Common myeloid progenitor, CD34-positive (primary cell): ENCODE results near the gene LRRC74B.

Experiments used
- CTCF ChIA-PET: fragments of 350-600 bp; sonication (Branson Sonifier 250); formaldehyde crosslinking; loops from one replicate; lab custom pipeline; 2021; ENCODE audit warnings: antibody characterized with exemption; lab: Charles Lee
- POLR2A ChIA-PET: fragments of 350-600 bp; sonication (Branson Sonifier 250); formaldehyde crosslinking; loops from one replicate; lab custom pipeline; 2021; ENCODE audit warnings: antibody characterized with exemption; lab: Charles Lee
- DNase-seq, 3 donors: peaks; one replicate each; pipeline versions ENCODE4 v3.0.0 to v3.0.0-alpha.2; 2013
- H3K27ac ChIP-seq, 2 experiments: 1 replicate in 1 of 2; 2 replicates in 1 of 2; pipeline ENCODE4 v1.7.0; 2013; ENCODE audit warnings: inconsistent platforms in 2 of 2, low read length in 2 of 2, mild to moderate bottlenecking in 2 of 2, low read depth in 1 of 2, moderate library complexity in 1 of 2; ENCODE audit not compliant: severe bottlenecking in 2 of 2, insufficient read depth in 1 of 2, poor library complexity in 1 of 2
- H3K27me3 ChIP-seq, 5 experiments: replicated peaks in 2 of 5; 1 replicate in 3 of 5; 2 replicates in 2 of 5; pipeline versions ENCODE4 v1.6.1 to v1.7.0; 2013; ENCODE audit warnings: low read length in 4 of 5, mild to moderate bottlenecking in 2 of 5, moderate library complexity in 2 of 5, inconsistent platforms in 1 of 5; ENCODE audit not compliant: insufficient read depth in 5 of 5, control insufficient read depth in 4 of 5
- H3K36me3 ChIP-seq, 4 experiments: 1 replicate in 2 of 4; 2 replicates in 2 of 4; pipeline versions ENCODE4 v1.6.1 to v1.7.0; 2013; ENCODE audit warnings: low read length in 3 of 4, control low read depth in 1 of 4, mild to moderate bottlenecking in 1 of 4; ENCODE audit not compliant: control insufficient read depth in 4 of 4, insufficient read depth in 4 of 4
- H3K4me1 ChIP-seq, 4 experiments: 1 replicate in 3 of 4; 2 replicates in 1 of 4; pipeline versions ENCODE4 v1.6.1 to v1.7.1; 2013; ENCODE audit warnings: low read length in 3 of 4, mild to moderate bottlenecking in 3 of 4, control low read depth in 1 of 4, inconsistent platforms in 1 of 4, moderate library complexity in 1 of 4; ENCODE audit not compliant: control insufficient read depth in 4 of 4, insufficient read depth in 4 of 4; ENCODE audit errors: control extremely low read depth in 1 of 4
- H3K4me3 ChIP-seq, 7 experiments: 1 replicate in 4 of 7; 2 replicates in 3 of 7; pipeline versions ENCODE4 v1.5.1 to v1.7.0; 2013; ENCODE audit warnings: mild to moderate bottlenecking in 7 of 7, low read length in 6 of 7, moderate library complexity in 6 of 7, inconsistent platforms in 2 of 7, low read depth in 2 of 7, control low read depth in 1 of 7; ENCODE audit not compliant: insufficient read depth in 4 of 7, control insufficient read depth in 1 of 7; ENCODE audit errors: extremely low read depth in 1 of 7
- H3K9me3 ChIP-seq, 5 experiments: 1 replicate in 4 of 5; 2 replicates in 1 of 5; pipeline versions ENCODE4 v1.6.1 to v1.7.1; 2013; ENCODE audit warnings: low read length in 4 of 5, mild to moderate bottlenecking in 2 of 5, inconsistent platforms in 1 of 5, low read depth in 1 of 5, moderate library complexity in 1 of 5; ENCODE audit not compliant: control insufficient read depth in 4 of 5, insufficient read depth in 2 of 5; ENCODE audit errors: control extremely low read depth in 1 of 5
- WGBS: methylation state at CpG from one replicate; pipeline ENCODE4 v1.1.5; 2013; ENCODE audit not compliant: insufficient coverage; 5-methylcytosine and 5-hydroxymethylcytosine counted together

The LRRC74B gene

DNA sequence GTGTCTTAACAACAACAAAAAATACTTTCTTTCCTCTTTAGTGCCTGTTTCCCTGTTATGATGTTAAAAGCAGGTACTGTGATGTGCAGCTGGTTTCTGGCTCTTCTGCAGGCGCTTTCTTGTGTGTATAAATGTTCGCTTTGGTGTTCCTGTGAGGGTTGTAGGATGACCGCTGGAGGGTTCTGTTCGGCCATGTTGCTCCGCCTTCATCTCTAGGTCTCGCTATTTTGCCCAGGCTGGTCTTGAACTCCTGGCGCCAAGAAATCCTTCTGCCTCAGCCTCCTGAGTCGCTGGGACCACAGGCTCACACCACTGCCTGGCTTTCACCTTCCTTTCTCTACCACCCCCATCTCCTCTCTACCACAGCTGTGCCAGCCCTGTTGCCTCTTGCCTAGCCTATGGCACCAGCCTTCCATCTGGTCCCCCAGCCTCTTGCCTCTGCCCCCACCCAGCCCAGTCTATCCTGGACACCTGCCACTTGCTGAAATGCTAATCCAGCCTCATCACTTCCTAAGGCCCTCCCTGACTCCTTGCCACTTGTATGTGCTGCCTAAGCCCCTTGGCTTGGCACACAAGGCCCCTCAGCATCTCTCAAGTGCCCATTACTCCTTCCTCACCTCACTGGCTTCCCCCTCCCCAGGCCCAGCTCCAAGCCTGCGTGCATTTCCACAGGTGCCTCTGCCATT is 5.5 kb downstream of the LRRC74B start:
- H3K27ac ChIP-seq, result no peak overlapping the region
- CTCF ChIA-PET, result no interaction called here
- 89% methylated on average over 6 of the region's 9 CpGs for WGBS

DNA sequence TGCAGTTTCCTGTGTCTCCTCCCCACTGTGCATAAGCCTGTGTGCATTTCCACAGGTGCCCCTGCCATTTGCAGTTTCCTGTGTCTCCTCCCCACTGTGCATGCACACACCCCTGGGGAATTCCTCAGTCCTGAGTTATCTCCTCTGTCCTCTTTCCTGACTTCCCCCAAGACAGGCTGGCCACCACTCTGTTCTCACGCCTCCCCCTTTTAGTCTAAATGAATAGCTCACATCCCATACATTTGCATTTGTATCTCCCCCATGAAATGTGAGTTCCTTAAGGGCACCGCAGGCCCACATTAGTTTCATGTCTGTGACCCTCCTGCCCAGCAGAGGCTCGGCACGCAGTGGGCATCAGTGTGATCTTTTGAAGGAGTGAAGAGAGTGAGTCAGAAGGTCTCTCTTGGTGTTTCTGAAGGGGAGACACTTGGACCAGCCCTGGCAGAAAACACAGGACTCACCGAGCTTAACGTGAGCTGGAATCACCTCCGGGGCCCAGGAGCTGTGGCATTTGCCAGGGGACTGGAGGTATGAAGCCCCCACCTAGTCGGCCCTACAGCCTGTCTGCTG is 6.2 kb downstream of the LRRC74B start:
- Histone ChIP-seq H3K9me3 (no peaks in the 10 kb centered on the region), H3K36me3 (no peaks in the 10 kb centered on the region), H3K27ac (no peak overlapping the region), H3K4me1 (peaks cover 0 to 18% (median 16%) of the 10 kb centered on the region in 4 experiments), H3K4me3 (no peak overlapping the region), H3K27me3 (peaks cover 0 to 7% (median 4%) of the 10 kb centered on the region in 5 experiments)
- CTCF ChIA-PET, result no interaction called here
- POLR2A ChIA-PET, result no interaction called here
- DNase-seq, result no peak
- 96% methylated on average over 8 of the region's 8 CpGs for whole genome bisulfite sequencing

More for the DNA sequence above, 5.5 kb downstream of the LRRC74B start:
- POLR2A ChIA-PET, result no interaction called here
- DNase-seq, result no peak
- Histone ChIP-seq H3K27me3 (peaks cover 0 to 2% (median 0%) of the 10 kb centered on the region in 5 experiments), H3K9me3 (no peaks in the 10 kb centered on the region), H3K4me3 (no peak overlapping the region), H3K36me3 (no peaks in the 10 kb centered on the region), H3K4me1 (peaks cover 0 to 12% (median 12%) of the 10 kb centered on the region in 4 experiments)

DNA sequence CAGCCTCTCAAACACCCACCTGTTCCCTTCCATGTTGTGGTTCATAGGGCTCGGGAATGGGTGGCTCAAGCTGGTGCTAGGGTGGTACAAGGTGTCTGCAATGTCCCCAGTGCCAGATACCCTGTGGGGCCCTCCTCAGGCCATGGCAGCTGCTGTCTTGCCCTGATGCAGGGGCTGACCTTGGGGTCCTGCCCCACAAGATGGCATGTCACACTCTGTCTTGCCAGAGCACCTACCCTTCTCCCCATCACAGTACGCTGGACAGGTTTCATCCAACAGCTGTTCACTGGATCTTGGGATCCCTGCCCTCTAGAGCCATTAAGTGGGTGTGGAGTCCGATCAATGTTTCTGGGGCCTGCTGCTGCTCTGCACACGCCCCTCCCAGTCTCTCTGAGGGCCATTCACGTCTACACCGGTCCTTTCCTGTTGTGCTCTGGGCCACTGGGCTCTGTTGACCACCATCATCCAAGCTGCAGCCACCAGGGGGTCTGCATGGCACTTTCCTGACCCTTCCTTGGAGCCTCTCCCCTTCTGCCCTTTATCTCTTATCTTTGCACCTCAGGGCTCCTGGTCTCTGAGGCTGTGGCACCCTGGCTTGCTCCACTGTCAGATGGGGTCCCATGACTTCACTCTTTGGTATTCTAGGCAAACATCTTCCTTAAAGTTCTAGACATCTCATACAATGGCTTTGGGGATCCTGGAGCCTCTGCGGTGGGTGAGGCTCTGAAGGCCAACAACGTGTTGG is 7.1 kb downstream of the LRRC74B start:
- H3K9me3 ChIP-seq, result no peaks in the 10 kb centered on the region
- CTCF ChIA-PET, result no interaction called here
- 92% methylated on average over 8 of the region's 8 CpGs for WGBS
- POLR2A ChIA-PET, result no interaction called here
- H3K27ac ChIP-seq, result no peak overlapping the region
- peaks cover 0 to 8% (median 2%) of the 10 kb centered on the region in 5 experiments for H3K27me3 ChIP-seq
- H3K4me3 ChIP-seq, result no peak overlapping the region
- no peaks in the 10 kb centered on the region for H3K36me3 ChIP-seq
- H3K4me1 ChIP-seq, result peaks cover 0 to 18% (median 16%) of the 10 kb centered on the region in 4 experiments
- DNase-seq, result no peak

DNA sequence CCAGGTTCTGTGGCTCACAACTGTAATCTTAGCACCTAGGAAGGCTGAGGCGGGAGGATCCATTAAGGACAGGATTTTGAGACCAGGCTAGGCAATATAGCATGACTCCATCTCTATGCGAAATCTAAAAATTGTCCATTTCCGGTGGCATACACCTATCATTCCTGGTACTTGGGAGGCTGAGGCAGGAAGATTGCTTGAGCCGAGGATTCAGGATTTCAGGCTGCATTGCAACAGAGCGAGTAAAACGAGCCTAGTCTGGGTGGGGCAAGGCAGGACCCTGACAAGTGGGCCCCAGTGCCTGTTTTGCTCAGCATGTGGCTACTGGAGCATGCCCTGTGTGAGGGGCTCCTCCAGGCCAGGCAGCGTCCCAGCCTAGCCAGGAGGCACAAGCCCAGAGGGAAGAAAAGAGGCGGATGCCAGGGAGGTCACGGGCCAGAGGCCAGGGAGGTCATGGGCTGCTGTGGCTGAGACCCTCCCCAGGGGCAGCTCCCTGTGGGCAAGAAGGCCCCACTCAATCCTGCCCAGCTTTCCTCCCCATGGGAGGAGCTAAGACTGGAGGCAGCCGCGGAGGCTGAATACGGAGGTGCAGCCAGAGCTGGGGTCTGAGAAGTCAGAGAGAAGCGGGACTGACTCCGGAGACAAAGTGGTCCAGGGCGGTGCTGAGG is 8.4 kb downstream of the LRRC74B start:
- Histone ChIP-seq H3K4me3 (no peak overlapping the region), H3K9me3 (no peaks in the 10 kb centered on the region), H3K4me1 (peaks cover 0 to 18% (median 16%) of the 10 kb centered on the region in 4 experiments), H3K27me3 (peaks cover 0 to 8% (median 2%) of the 10 kb centered on the region in 5 experiments), H3K36me3 (no peaks in the 10 kb centered on the region), H3K27ac (no peak overlapping the region)
- ChIA-PET POLR2A (interaction anchor here (0.6 kb wide), 1 partner anchor 33 kb away, joined by 3 read pairs; no protein-coding TSS in a partner anchor), CTCF (no interaction called here)
- WGBS, result 95% methylated on average over 15 of the region's 15 CpGs
- DNase-seq, result no peak

DNA sequence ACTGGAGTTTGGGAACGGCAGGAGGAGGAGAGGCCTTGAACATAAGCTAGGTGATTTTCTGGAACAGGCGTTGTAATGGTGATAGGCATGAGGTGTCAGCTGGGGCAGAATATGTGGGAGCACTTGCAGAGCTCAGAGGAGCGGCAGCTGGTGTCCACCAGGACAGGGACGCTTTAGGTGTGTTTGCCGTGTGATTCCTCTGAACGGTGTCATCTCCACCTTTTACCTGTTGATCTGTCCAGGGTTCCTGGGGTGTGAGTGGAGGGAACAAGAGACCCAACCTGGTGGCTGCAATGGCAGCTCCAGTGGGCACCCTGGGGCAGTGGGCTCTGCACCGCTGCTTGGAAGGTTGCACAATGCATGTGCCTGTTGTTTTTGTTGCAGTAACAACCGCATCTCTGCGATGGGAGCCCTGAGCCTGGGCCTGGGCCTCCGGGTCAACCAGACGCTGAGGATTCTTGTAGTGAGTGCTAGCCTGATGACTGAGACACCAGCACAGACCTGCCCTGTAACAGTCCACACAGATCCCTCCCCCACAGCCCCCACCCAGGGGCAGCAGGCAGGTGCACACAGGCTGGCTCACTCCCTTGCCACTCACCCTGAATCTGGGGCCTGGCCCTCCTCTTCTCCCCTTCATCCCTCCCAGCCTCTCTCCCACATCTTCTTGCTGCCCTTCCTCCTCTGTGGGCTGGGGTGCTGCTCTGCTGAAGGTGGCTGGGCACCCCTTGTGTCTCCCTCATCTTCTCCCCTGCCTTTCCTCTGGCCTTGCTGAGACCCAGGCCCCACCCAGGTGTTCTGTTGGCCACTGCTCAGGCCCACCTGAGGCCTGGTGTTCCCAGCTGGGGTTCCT is 9.2 kb downstream of the LRRC74B start:
- POLR2A ChIA-PET, result interaction anchor here (0.6 kb wide), 1 partner anchor 34 kb away, joined by 3 read pairs; no protein-coding TSS in a partner anchor
- no peak overlapping the region for H3K27ac ChIP-seq
- CTCF ChIA-PET, result interaction anchor here (0.8 to 1.4 kb wide), 2 partner anchors 40 to 53 kb away, joined by 3 read pairs; partner anchors contain the start of genes P2RX6 and THAP7
- H3K9me3 ChIP-seq, result no peaks in the 10 kb centered on the region
- H3K4me3 ChIP-seq, result peak overlapping the region in 1 of 7 experiments; percentile 15
- peaks cover 0 to 8% (median 2%) of the 10 kb centered on the region in 5 experiments for H3K27me3 ChIP-seq
- WGBS, result 92% methylated on average over 7 of the region's 11 CpGs
- no peak for DNase-seq
- peaks cover 0 to 18% (median 16%) of the 10 kb centered on the region in 4 experiments for H3K4me1 ChIP-seq
- H3K36me3 ChIP-seq, result no peaks in the 10 kb centered on the region

DNA sequence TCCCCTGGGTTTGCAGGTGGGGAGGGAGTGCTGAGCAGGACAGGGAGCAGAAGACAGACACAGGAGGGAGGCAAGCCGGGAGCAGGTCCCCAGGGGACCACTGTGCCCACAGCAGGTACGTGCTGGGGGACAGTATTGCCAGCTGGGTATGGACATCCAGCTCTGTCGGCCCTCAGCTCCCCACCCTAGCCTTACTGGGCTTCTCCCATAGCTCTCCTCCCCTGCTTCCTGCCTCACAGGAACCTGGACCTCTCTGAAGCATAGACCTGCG is 9.8 kb downstream of the LRRC74B start:
- POLR2A ChIA-PET, result no interaction called here
- Histone ChIP-seq H3K36me3 (no peaks in the 10 kb centered on the region), H3K4me1 (peaks cover 0 to 18% (median 16%) of the 10 kb centered on the region in 4 experiments), H3K27ac (no peak overlapping the region), H3K9me3 (no peaks in the 10 kb centered on the region), H3K27me3 (peaks cover 0 to 8% (median 2%) of the 10 kb centered on the region in 5 experiments), H3K4me3 (peak overlapping the region in 6 of 7 experiments; percentile 13 to 63 (median 25))
- WGBS, result 42% methylated on average over 4 of the region's 4 CpGs
- DNase-seq, result no peak
- CTCF ChIA-PET, result interaction anchor here (0.8 to 1.4 kb wide), 3 partner anchors 40 to 54 kb away, joined by 3 to 4 read pairs (median 3); partner anchors contain the start of genes P2RX6 and THAP7
